MCF 10A (cell line): ENCODE measurements around the gene NRL. TPM values are rescaled to one million over a fixed set of nuclear protein-coding genes. Genes with fewer than 3 reads are reported as not detected.

Source experiments
- BruUV-seq: library from RNA; stranded (reverse); fragments of 400-500 nt; replicated peaks from 2 replicates; lab custom pipeline; 2021; lab: Mats Ljungman, UMichigan
- CTCF ChIA-PET: fragments of 300-600 bp; sonication (Branson Sonifier 250); formaldehyde crosslinking; extraction: SDS; loops from one replicate; lab custom pipeline; 2021; ENCODE audit warnings: antibody characterized with exemption, inconsistent platforms; lab: Yijun Ruan, JAX
- POLR2A ChIA-PET: fragments of 300-600, 350-650 bp; sonication (Branson Sonifier 250); formaldehyde crosslinking; extraction: SDS; loops from one replicate; lab custom pipeline; 2020; ENCODE audit warnings: antibody characterized with exemption, inconsistent platforms; lab: Yijun Ruan, JAX
- DNase-seq: peaks from one replicate; pipeline ENCODE4 v3.0.0-alpha.2; 2018; ENCODE audit not compliant: unreplicated experiment
- H3K27ac Mint-ChIP-seq: one replicate; pipeline ENCODE4 v1.8.0; 2022; ENCODE audit warnings: mild to moderate bottlenecking, low read depth, mixed read lengths; ENCODE audit not compliant: unreplicated experiment
- H3K27me3 Mint-ChIP-seq: one replicate; pipeline ENCODE4 v1.8.0; 2022; ENCODE audit warnings: mixed read lengths; ENCODE audit not compliant: insufficient read depth, unreplicated experiment
- H3K36me3 Mint-ChIP-seq: one replicate; pipeline ENCODE4 v1.8.0; 2022; ENCODE audit warnings: mild to moderate bottlenecking, moderate library complexity, mixed read lengths; ENCODE audit not compliant: insufficient read depth, unreplicated experiment
- H3K4me1 Mint-ChIP-seq: one replicate; pipeline ENCODE4 v1.8.0; 2022; ENCODE audit warnings: mixed read lengths; ENCODE audit not compliant: insufficient read depth, unreplicated experiment
- H3K4me3 Mint-ChIP-seq: one replicate; pipeline ENCODE4 v1.8.0; 2022; ENCODE audit warnings: mild to moderate bottlenecking, moderate library complexity, mixed read lengths; ENCODE audit not compliant: unreplicated experiment
- H3K9me3 Mint-ChIP-seq: one replicate; pipeline ENCODE4 v1.8.0; 2022; ENCODE audit warnings: mixed read lengths; ENCODE audit not compliant: unreplicated experiment
- intact Hi-C: fragments of 100-400 bp; cut with micrococcal nuclease; formaldehyde crosslinking; loops from 2 replicates; pipeline ENCODE4 v1.14.1; 2022
- total RNA-seq: library from RNA; stranded (reverse); gene quantifications from 2 replicates; pipeline ENCODE4 v1.2.3, GENCODE V29; 2022
- TF ChIP-seq, protein P1 (sequence below): fragments of 200-600 bp; IDR thresholded peaks from one replicate; pipeline ENCODE4 v1.8.0; 2022; ENCODE audit warnings: antibody characterized with exemption, mild to moderate bottlenecking; ENCODE audit not compliant: unreplicated experiment

Gene NRL
- total RNA-seq, 1 experiment from 2014 or later, result 2.1 TPM

DNA sequence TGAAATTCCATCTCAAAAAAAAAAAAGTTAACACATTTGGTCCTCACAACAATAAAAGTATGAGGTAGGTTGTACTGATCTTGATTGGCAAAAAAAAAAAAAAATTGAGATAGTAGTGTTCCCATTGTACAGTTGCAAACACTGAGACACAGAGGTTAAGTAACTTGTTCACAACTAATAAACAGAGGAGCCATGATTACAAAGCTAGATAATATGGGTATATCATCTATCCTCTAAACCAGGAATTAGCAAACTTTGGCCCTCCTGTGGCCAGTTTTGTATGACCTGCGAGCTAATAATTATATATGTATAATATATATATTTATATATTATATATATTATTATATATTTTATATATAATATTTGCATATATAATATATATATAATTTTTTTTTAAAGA is 19.0 kb upstream of the NRL start:
- TF ChIP-seq, protein P1, sequence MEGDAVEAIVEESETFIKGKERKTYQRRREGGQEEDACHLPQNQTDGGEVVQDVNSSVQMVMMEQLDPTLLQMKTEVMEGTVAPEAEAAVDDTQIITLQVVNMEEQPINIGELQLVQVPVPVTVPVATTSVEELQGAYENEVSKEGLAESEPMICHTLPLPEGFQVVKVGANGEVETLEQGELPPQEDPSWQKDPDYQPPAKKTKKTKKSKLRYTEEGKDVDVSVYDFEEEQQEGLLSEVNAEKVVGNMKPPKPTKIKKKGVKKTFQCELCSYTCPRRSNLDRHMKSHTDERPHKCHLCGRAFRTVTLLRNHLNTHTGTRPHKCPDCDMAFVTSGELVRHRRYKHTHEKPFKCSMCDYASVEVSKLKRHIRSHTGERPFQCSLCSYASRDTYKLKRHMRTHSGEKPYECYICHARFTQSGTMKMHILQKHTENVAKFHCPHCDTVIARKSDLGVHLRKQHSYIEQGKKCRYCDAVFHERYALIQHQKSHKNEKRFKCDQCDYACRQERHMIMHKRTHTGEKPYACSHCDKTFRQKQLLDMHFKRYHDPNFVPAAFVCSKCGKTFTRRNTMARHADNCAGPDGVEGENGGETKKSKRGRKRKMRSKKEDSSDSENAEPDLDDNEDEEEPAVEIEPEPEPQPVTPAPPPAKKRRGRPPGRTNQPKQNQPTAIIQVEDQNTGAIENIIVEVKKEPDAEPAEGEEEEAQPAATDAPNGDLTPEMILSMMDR, result no peak
- Mint-ChIP-seq H3K4me1 (peaks cover 36% of the 10 kb centered on the region), H3K4me3 (no peak overlapping the region), H3K27ac (no peak overlapping the region), H3K36me3 (peaks cover 16% of the 10 kb centered on the region), H3K9me3 (no peaks in the 10 kb centered on the region), H3K27me3 (no peaks in the 10 kb centered on the region)
- CTCF ChIA-PET, result interaction anchor here (0.7 to 1.1 kb wide), 4 partner anchors 14 to 140 kb away, joined by 3 to 10 read pairs (median 6); no protein-coding TSS in a partner anchor
- no peak for DNase-seq
- POLR2A ChIA-PET, result interaction anchor here (0.7 to 12.5 kb wide), 4 partner anchors 17 to 80 kb away, joined by 4 to 252 read pairs (median 10); partner anchors contain the start of genes CHMP4A, DCAF11, NRL and TM9SF1
- intact Hi-C loops, result no loop called here
- no TSS peak for BruUV-seq

- Mint-ChIP-seq H3K9me3 (no peaks in the 10 kb centered on the region), H3K4me1 (peaks cover 36% of the 10 kb centered on the region), H3K27ac (peak overlapping the region; percentile 71), H3K27me3 (no peaks in the 10 kb centered on the region), H3K4me3 (no peak overlapping the region), H3K36me3 (peaks cover 9% of the 10 kb centered on the region)
- ChIA-PET POLR2A (interaction anchor here (0.7 to 12.5 kb wide), 4 partner anchors 8 to 17 kb away, joined by 3 to 252 read pairs (median 5); partner anchors contain the start of genes DCAF11, EMC9 and NRL), CTCF (interaction anchor here (0.5 to 1.5 kb wide), 7 partner anchors 15 to 942 kb away, joined by 3 to 5 read pairs (median 3); partner anchors contain the start of gene DCAF11)
- BruUV-seq, result no TSS peak
- DNase-seq, result no peak
- intact Hi-C loops, result no loop called here
- TF ChIP-seq, protein P1, result no peak
Measured at GRCh38 chr14:24132976-24133375, 18.2 kb upstream of the NRL start.

DNA sequence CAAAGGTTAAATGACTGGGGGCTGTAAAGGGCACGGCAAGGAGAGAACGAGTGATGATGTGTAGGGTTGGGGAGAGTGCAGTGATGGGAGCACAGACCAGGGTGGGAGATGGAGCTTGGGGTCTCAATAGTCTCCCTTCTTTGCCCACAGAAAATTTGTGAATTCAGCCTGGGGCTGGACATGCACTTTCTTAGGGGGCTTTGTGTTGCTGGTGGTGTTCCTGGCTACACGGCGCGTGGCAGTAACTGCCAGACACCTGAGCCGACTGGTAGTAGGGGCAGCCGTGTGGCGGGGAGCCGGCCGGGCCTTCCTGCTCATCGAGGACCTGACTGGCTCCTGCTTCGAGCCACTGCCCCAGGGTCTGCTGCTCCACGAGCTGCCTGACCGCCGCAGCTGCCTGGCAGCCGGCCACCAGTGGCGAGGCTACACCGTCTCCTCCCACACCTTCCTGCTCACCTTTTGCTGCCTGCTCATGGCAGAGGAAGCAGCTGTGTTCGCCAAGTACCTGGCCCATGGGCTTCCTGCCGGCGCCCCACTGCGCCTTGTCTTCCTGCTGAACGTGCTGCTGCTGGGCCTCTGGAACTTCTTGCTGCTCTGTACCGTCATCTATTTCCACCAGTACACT is 17.4 kb upstream of the NRL start:
- CTCF ChIA-PET, result interaction anchor here (0.5 to 1.5 kb wide), 6 partner anchors 18 to 941 kb away, joined by 3 to 5 read pairs (median 3); partner anchors contain the start of gene DCAF11

More for the DNA sequence above, 17.4 kb upstream of the NRL start:
- DNase-seq, result peak; percentile 66
- Mint-ChIP-seq H3K4me3 (no peak overlapping the region), H3K27me3 (no peaks in the 10 kb centered on the region), H3K36me3 (peaks cover 2% of the 10 kb centered on the region), H3K9me3 (no peaks in the 10 kb centered on the region), H3K27ac (peak overlapping the region; percentile 71), H3K4me1 (peaks cover 31% of the 10 kb centered on the region)
- no TSS peak for BruUV-seq
- TF ChIP-seq, protein P1, result no peak
- intact Hi-C loops, result no loop called here
- POLR2A ChIA-PET, result interaction anchor here (0.7 to 12.5 kb wide), 4 partner anchors 9 to 16 kb away, joined by 3 to 252 read pairs (median 5); partner anchors contain the start of genes DCAF11, EMC9 and NRL
